Subcutaneous adipose tissue (tissue), 4 donors: Measurements from ENCODE around the gene ATPAF2. TPM values are rescaled to one million over a fixed set of nuclear protein-coding genes. Genes with fewer than 3 reads are reported as not detected.

Experiments used
- CTCF ChIP-seq: fragments of 450-650 bp; IDR thresholded peaks from one replicate; pipeline ENCODE4 v1.5.1; 2016; ENCODE audit warnings: low read depth, mild to moderate bottlenecking, control low read depth, antibody characterized with exemption, moderate library complexity
- total RNA-seq, 4 donors: library from RNA; depleted of rRNA; stranded (reverse); fragments of >200 nt; gene quantifications; one replicate each; pipeline ENCODE4 v1.1.0, GENCODE V29; 2016

ATPAF2 gene
- 10 to 100 TPM; 10.1 to 18.3 (median 11.5) TPM for total RNA-seq

GRCh38 chr17:18038861-18039534 is at the start of gene ATPAF2, which contains the start of gene GID4:
ATPAF2 (minus strand) TSS chr17:18039168; CDS start chr17:18039013, 155 bp downstream.
GID4 (plus strand) TSS chr17:18039408; CDS start chr17:18039465, 57 bp downstream.
- TF ChIP-seq CTCF: no peak

- TF ChIP-seq CTCF: no peak
Observed at GRCh38 chr17:18087610-18088491, 48.9 kb upstream of the ATPAF2 start, which contains the start of gene DRG2. DRG2 (plus strand) TSS chr17:18087948; CDS start chr17:18088024, 76 bp downstream.

- no peak for TF ChIP-seq CTCF
Observed at GRCh38 chr17:18084256-18084655, 45.3 kb upstream of the ATPAF2 start.

- no peak for TF ChIP-seq CTCF
Observed at GRCh38 chr17:18079543-18079942, 40.6 kb upstream of the ATPAF2 start.

- no peak for TF ChIP-seq CTCF
Observed at GRCh38 chr17:18076936-18077335, 38.0 kb upstream of the ATPAF2 start.

GRCh38 chr17:18074566-18075272 is 35.8 kb upstream of the ATPAF2 start:
- TF ChIP-seq CTCF: no peak

GRCh38 chr17:18071751-18072150 is 32.8 kb upstream of the ATPAF2 start:
- no peak for TF ChIP-seq CTCF
